Measurements from ENCODE around the gene CD40LG. TPM values are rescaled to one million over a fixed set of nuclear protein-coding genes. Genes with fewer than 3 reads are reported as not detected.
A peak's percentile ranks its signal among the peaks of the same experiment; 100 is the strongest.

The CD40LG gene
- total and polyA plus RNA-seq, 4 donors: 0.13 to 0.19 (median 0.17) TPM; not detected in 1

DNA sequence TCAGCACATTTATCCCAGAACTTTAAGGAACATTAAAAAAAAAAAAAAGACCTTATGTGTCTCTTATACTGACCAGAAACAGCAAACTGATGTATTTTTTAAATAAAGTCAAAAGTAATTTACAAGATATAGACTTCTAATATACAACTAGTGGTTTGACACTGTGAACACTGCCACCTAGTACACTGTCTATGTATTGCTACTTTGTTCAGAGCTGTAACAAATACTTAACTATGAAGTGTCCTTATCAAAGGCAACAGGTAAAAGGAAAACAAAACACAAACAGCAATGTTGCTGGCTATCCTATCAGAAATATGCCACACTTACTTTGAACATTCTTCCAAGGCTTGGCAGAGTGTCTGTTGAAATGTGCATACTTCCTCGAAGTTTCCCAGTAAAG is 60.4 kb downstream of the CD40LG start:
- H3K4me3 ChIP-seq (ENCODE audit: low read depth in 1 of 3, low read length in 3 of 3): no peak overlapping the region
- peaks cover 0 to 2% (median 0%) of the 10 kb centered on the region in 4 donors for H3K4me1 ChIP-seq (ENCODE audit: control insufficient read depth in 4 of 4, insufficient read depth in 4 of 4, low read length in 3 of 4)
- H3K27me3 ChIP-seq (ENCODE audit: control insufficient read depth in 4 of 4, insufficient read depth in 4 of 4, low read length in 3 of 4): no peaks in the 10 kb centered on the region
- H3K9me3 ChIP-seq (ENCODE audit: control insufficient read depth in 4 of 4, low read length in 3 of 4): no peaks in the 10 kb centered on the region
- DNase-seq (ENCODE audit: low spot score): no peak
- TF ChIP-seq REST (IDR thresholded peaks at IDR 0.05): no peak
- TF ChIP-seq RAD21 (IDR thresholded peaks at IDR 0.05): peak in 1 of 2 donors; percentile 49
- TF ChIP-seq, protein P1, sequence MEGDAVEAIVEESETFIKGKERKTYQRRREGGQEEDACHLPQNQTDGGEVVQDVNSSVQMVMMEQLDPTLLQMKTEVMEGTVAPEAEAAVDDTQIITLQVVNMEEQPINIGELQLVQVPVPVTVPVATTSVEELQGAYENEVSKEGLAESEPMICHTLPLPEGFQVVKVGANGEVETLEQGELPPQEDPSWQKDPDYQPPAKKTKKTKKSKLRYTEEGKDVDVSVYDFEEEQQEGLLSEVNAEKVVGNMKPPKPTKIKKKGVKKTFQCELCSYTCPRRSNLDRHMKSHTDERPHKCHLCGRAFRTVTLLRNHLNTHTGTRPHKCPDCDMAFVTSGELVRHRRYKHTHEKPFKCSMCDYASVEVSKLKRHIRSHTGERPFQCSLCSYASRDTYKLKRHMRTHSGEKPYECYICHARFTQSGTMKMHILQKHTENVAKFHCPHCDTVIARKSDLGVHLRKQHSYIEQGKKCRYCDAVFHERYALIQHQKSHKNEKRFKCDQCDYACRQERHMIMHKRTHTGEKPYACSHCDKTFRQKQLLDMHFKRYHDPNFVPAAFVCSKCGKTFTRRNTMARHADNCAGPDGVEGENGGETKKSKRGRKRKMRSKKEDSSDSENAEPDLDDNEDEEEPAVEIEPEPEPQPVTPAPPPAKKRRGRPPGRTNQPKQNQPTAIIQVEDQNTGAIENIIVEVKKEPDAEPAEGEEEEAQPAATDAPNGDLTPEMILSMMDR (IDR thresholded peaks at IDR 0.05; ENCODE audit: low read depth, low read length, missing input control): peak; percentile 23
- H3K9ac ChIP-seq (ENCODE audit: low read depth in 1 of 2, low read length in 2 of 2): no peak overlapping the region
- H3K36me3 ChIP-seq (ENCODE audit: control insufficient read depth in 4 of 4, insufficient read depth in 3 of 4, low read depth in 1 of 4, low read length in 3 of 4): no peaks in the 10 kb centered on the region
- 80% methylated on average over 1 of the region's 1 CpG for WGBS
- no peak overlapping the region for H3K27ac ChIP-seq (ENCODE audit: low read depth in 1 of 2, low read length in 2 of 2)

Other genes with a start within 250 kb of the CD40LG start
- not detected for gene BRS3, start 160.2 kb upstream of the CD40LG start, total RNA-seq
- gene BRS3, start 160.2 kb upstream of the CD40LG start, polyA plus RNA-seq: not detected
- gene HTATSF1, start 150.6 kb upstream of the CD40LG start, total RNA-seq: 10 to 100 TPM; 14.9 to 35.7 TPM
- 10 to 100 TPM; 12.5 to 13.3 TPM for gene HTATSF1, start 150.6 kb upstream of the CD40LG start, polyA plus RNA-seq
- gene VGLL1, start 115.9 kb upstream of the CD40LG start, total RNA-seq: not detected
- not detected for gene VGLL1, start 115.9 kb upstream of the CD40LG start, polyA plus RNA-seq
- gene ARHGEF6, start 132.8 kb downstream of the CD40LG start, total RNA-seq: 1 to 10 TPM; 6.0 to 9.2 TPM
- gene ARHGEF6, start 132.8 kb downstream of the CD40LG start, polyA plus RNA-seq: 1 to 10 TPM; 1.6 to 2.4 TPM
- gene RBMX, start 232.6 kb downstream of the CD40LG start, total RNA-seq: 10 to 100 TPM; 91.8 to 93.6 TPM
- gene RBMX, start 232.6 kb downstream of the CD40LG start, polyA plus RNA-seq: 10 to 100 TPM; 29.3 to 34.6 TPM